Measurements from ENCODE around the gene SNRNP70. TPM values are rescaled to one million over a fixed set of nuclear protein-coding genes. Genes with fewer than 3 reads are reported as not detected.
"Not testable (repeated sequence)": the region's sequence is repeated elsewhere in the genome, so short reads cannot be mapped to it uniquely, and the experiment has no call there.

SNRNP70 gene
- total RNA-seq, 1 experiment from 2014 or later = 188 TPM

DNA sequence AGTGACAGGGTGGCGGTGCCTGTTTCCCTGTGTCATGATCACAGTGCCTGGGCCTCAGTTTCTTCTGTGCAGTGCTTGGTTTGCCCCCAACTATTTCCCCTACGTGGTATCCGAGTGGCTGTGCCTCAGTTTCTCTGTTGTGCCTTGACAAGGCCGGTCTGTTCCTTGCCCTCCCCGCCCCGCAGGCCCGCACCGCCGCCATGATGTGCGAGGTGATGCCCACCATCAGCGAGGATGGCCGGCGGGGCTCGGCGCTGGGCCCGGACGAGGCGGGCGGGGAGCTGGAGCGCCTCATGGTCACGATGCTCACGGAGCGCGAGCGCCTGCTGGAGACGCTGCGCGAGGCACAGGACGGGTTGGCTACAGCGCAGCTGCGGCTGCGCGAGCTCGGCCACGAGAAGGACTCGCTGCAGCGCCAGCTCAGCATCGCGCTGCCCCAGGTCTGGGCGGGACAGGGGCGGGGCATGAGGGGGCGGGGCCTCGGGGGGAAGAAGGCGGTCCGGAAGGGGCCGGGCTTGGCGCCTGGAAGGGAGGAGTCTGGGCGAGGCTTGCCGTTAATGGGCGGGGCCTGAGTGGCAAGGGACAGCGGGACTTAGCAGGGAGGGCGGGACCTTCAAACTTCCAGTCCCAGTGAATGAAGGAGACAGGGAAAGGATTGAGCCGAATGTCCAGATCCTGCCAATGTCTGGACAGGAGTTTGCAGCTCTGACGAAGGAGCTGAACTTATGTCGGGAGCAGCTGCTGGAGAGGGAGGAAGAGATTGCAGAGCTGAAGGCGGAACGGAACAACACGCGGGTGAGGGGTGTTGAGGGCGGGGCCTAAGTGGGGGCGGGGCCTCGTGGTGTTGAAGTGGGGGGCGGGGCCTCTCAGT lies 42.7 kb downstream of the SNRNP70 start:
- no peak overlapping the region for H3K27ac ChIP-seq
- no peaks in the 10 kb centered on the region for H3K36me3 ChIP-seq
- H3K9me3 ChIP-seq (replicated peaks) = no peaks in the 10 kb centered on the region

DNA sequence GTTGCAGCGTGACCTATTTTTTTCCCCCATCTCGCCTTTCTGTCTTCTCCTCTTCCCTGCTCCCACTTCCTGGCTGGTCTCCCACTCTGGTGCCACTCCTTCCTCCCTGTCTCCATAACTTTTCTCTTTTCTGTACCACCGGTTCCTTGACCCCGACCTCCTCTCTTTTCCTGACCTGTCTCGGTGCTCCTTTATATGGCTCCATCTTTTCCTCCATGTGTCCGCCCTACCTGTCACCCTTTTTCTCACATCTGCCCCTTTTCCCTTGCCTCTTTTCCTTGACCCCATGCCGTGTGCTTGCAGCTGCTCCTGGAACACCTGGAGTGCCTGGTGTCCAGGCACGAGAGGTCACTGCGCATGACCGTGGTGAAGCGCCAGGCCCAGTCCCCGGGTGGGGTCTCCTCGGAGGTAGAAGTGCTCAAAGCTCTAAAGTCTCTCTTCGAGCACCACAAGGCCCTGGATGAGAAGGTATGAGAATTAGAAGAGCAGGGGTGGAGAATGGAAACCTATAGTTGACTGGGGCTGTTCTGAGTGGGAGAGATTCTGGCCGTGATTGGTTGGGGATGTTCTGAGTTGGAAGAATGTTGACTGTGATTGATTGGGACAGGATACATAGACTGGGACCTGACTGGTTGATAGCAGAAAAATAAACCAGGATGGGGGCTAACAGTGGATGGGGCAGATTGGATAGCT lies 43.4 kb downstream of the SNRNP70 start:
- Histone ChIP-seq H3K27ac (no peak overlapping the region), H3K36me3 (no peaks in the 10 kb centered on the region), H3K9me3 (replicated peaks) (no peaks in the 10 kb centered on the region), H3K4me1 (replicated peaks) (peaks cover 8% of the 10 kb centered on the region), H3K4me3 (peak overlapping the region; percentile 31), H3K27me3 (replicated peaks) (no peaks in the 10 kb centered on the region; the same call in 1 of the 2 replicates)
- DNase-seq (ENCODE audit: low read depth in 1 of 2, low spot score in 2 of 2) = no peak

More for the DNA sequence above, 42.7 kb downstream of the SNRNP70 start:
- H3K4me3 ChIP-seq = peak overlapping the region; percentile 31
- peaks cover 8% of the 10 kb centered on the region for H3K4me1 ChIP-seq (replicated peaks)
- no peaks in the 10 kb centered on the region; the same call in 1 of the 2 replicates for H3K27me3 ChIP-seq (replicated peaks)
- peak; percentile 92 to 98 for DNase-seq (ENCODE audit: low read depth in 1 of 2, low spot score in 2 of 2)

DNA sequence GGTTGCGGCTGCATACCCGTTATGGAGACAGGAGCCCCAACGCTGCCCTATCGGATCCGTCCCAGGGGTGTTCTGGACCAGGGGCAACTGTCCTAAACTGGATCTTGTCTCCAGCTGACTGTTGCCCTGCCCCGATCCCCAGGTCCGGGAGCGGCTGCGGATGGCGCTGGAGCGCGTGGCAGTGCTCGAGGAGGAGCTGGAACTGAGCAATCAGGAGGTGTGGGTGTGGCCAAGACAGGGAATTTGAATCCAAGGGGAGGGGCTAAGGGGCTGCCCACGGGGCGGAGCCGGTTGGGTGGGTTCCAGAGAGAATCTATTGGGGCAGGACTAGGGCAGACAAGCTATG lies 44.0 kb downstream of the SNRNP70 start:
- Histone ChIP-seq H3K27ac (no peak overlapping the region), H3K4me1 (replicated peaks) (peaks cover 8% of the 10 kb centered on the region), H3K27me3 (replicated peaks) (no peaks in the 10 kb centered on the region; the same call in 1 of the 2 replicates), H3K36me3 (no peaks in the 10 kb centered on the region), H3K9me3 (replicated peaks) (no peaks in the 10 kb centered on the region), H3K4me3 (no peak overlapping the region)
- no peak for DNase-seq (ENCODE audit: low read depth in 1 of 2, low spot score in 2 of 2)

DNA sequence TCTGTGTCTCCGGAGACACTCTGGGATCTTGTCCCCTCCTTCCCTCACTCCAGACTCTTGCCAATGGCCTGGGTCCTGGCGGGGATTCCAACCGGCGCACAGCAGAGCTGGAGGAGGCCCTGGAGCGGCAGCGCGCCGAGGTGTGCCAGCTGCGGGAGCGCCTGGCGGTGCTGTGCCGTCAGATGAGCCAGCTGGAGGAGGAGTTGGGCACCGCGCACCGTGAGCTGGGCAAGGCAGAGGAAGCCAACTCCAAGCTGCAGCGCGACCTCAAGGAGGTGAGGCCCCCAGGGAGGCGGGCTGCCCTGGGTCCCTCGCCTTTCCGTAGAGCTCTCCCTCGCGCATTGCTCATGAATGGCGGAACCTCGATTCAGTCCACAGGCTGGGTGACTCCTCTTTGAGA lies 45.1 kb downstream of the SNRNP70 start:
- Histone ChIP-seq H3K9me3 (replicated peaks) (no peaks in the 10 kb centered on the region), H3K27me3 (replicated peaks) (no peaks in the 10 kb centered on the region), H3K4me1 (replicated peaks) (peaks cover 8% of the 10 kb centered on the region), H3K36me3 (no peaks in the 10 kb centered on the region), H3K4me3 (no peak overlapping the region), H3K27ac (no peak overlapping the region)
- no peak for DNase-seq (ENCODE audit: low read depth in 1 of 2, low spot score in 2 of 2)

DNA sequence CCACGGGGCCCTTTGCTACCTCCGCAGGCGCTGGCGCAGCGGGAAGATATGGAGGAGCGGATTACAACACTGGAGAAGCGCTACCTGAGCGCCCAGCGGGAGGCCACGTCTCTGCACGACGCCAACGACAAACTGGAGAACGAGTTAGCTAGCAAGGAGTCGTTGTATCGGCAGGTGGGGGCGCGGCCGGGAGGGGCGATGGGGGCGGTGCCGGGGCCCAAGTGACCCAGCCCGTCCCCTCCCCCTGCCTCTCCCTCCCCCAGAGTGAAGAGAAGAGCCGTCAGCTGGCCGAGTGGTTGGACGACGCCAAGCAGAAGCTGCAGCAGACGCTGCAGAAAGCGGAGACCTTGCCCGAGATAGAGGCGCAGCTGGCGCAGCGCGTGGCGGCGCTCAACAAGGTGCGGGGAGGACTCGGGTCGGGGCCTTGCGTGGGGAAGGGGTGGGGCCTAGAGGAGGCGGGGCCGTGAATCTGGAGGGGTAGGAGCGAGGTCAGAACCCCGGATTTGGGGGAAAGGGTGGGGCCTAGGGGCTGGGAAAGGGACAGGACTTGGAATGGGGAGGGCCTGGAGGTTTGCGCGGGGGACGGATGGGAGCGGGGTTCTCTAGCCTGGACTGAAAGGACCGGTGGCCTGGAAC lies 47.8 kb downstream of the SNRNP70 start:
- Histone ChIP-seq H3K36me3 (no peaks in the 10 kb centered on the region), H3K4me3 (no peak overlapping the region), H3K27me3 (replicated peaks) (no peaks in the 10 kb centered on the region), H3K27ac (no peak overlapping the region), H3K4me1 (replicated peaks) (peaks cover 4% of the 10 kb centered on the region), H3K9me3 (replicated peaks) (no peaks in the 10 kb centered on the region)
- DNase-seq (ENCODE audit: low read depth in 1 of 2, low spot score in 2 of 2) = no peak

DNA sequence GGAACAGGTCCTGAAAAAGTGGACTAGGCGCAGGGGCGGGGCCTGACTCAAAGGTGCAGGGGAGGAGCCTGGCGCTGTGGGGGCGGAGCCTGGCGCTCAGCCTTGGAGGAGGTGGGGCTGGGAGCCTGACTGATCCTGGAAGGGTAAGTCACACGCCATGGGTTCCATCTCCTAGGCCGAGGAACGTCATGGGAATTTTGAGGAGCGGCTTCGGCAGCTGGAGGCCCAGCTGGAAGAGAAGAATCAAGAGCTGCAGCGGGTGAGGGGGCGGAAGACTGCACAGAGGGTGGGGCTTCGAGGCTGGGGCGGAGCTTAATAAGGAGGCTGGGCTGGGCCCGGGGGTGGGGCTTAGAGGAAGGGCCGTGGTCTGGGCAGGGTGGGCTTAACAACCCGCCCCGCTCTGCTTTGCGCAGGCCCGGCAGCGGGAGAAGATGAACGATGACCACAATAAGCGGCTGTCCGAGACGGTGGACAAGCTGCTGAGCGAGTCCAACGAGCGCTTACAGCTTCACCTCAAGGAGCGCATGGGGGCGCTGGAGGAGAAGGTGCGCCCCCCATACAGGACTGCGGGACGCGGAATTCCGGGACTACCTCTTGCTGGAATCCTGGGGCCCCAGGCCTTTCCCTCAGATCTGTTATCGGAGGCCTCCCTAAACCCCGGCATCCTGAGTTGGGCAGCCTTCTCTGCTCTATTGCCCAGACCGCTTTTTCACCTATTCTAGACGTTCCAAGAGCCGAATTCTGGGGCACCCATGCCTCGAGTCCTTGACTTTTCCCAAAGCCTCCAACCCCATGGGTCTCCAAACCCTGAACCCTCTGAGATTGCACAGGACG lies 48.6 kb downstream of the SNRNP70 start:
- Histone ChIP-seq H3K9me3 (replicated peaks) (no peaks in the 10 kb centered on the region), H3K4me3 (no peak overlapping the region), H3K27me3 (replicated peaks) (no peaks in the 10 kb centered on the region), H3K27ac (no peak overlapping the region), H3K36me3 (no peaks in the 10 kb centered on the region), H3K4me1 (replicated peaks) (peaks cover under 1% of the 10 kb centered on the region; the same call in 1 of the 2 replicates)
- DNase-seq (ENCODE audit: low read depth in 1 of 2, low spot score in 2 of 2) = no peak

DNA sequence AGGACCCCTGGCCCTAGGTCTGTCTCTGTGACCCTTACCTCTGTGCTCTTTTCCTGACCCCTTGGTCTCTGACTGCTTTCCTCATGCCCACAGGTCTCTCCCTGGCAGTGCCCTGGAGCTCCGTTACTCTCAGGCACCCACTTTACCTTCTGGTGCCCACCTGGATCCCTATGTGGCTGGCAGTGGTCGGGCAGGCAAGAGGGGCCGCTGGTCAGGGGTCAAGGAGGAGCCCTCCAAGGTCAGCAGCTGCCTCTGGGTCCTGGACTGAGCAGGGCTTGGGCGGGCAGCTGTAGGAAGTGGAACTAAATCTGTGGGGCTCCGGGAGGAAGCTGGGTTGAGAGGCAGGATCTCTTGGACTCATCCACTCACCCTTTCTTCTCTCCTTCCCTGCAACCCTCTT lies 50.4 kb downstream of the SNRNP70 start:
- Histone ChIP-seq H3K9me3 (replicated peaks) (no peaks in the 10 kb centered on the region), H3K4me1 (replicated peaks) (no peaks in the 10 kb centered on the region), H3K27me3 (replicated peaks) (no peaks in the 10 kb centered on the region), H3K4me3 (no peak overlapping the region), H3K27ac (no peak overlapping the region), H3K36me3 (no peaks in the 10 kb centered on the region)
- no peak for DNase-seq (ENCODE audit: low read depth in 1 of 2, low spot score in 2 of 2)

DNA sequence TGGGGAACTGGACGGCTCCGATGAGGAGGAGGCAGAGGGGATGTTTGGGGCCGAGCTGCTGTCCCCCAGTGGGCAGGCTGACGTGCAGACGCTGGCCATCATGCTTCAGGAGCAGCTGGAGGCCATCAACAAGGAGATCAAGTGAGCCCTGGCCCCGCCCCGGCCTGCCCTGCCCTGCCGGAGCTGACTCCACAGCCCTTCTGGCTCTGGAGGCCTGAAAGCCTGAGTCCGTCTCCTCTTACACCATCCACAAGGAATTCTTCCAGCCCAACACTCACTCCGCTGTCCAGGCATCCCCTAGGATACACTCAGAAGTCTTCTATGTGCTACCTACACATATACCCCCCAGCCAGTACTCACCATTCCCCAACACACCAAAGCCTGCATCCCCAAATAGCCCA lies 51.5 kb downstream of the SNRNP70 start:
- no peak for DNase-seq (ENCODE audit: low read depth in 1 of 2, low spot score in 2 of 2)
- Histone ChIP-seq H3K9me3 (replicated peaks) (no peaks in the 10 kb centered on the region), H3K27me3 (replicated peaks) (no peaks in the 10 kb centered on the region), H3K27ac (no peak overlapping the region), H3K4me1 (replicated peaks) (no peaks in the 10 kb centered on the region), H3K4me3 (no peak overlapping the region), H3K36me3 (no peaks in the 10 kb centered on the region)

DNA sequence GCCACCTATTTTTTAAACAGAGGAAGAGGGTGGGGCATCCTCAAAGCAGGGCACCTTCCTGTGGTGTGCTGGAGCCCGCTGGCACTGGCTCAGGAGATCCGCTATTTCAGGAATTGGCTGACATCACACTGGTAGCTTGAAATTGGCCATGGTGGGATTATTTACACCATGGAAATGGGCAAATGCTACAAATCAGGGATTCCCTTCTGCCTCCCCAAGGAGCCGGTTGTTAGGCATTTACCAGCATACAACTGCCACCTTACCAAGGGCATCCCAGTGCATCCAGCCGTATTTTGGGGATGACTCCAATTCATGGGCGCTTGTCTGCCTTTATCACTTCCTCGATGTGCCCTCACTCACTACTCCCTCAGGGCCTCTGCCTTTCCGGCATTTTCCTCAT lies 55.7 kb downstream of the SNRNP70 start:
- Histone ChIP-seq H3K4me1 (replicated peaks) (peaks cover 12% of the 10 kb centered on the region), H3K36me3 (no peaks in the 10 kb centered on the region), H3K4me3 (no peak overlapping the region), H3K9me3 (replicated peaks) (no peaks in the 10 kb centered on the region), H3K27me3 (replicated peaks) (no peaks in the 10 kb centered on the region), H3K27ac (no peak overlapping the region)
- no peak for DNase-seq (ENCODE audit: low read depth in 1 of 2, low spot score in 2 of 2)

DNA sequence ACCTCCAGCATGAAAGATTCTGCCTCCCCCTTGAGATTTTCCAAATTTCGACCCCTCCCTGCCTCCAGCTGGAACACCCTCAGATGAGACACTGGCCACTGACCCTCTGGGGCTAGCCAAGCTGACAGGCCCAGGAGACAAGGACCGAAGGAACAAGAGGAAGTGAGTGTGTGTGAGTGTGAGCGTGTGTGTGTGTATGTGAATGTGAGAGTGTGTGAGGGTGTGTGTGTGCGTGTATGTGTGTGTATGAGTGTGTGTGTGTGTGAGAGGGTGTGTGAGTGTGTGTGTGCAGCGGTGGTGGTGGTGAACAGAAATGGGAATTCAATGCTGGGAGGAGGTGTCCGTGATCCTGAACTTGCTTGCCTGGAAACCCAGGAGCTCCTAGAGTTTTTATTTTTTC lies 56.1 kb downstream of the SNRNP70 start:
- Histone ChIP-seq H3K4me3 (no peak overlapping the region), H3K9me3 (replicated peaks) (no peaks in the 10 kb centered on the region), H3K36me3 (no peaks in the 10 kb centered on the region), H3K4me1 (replicated peaks) (peaks cover 16% of the 10 kb centered on the region), H3K27me3 (replicated peaks) (no peaks in the 10 kb centered on the region), H3K27ac (no peak overlapping the region)
- DNase-seq (ENCODE audit: low read depth in 1 of 2, low spot score in 2 of 2) = no peak

DNA sequence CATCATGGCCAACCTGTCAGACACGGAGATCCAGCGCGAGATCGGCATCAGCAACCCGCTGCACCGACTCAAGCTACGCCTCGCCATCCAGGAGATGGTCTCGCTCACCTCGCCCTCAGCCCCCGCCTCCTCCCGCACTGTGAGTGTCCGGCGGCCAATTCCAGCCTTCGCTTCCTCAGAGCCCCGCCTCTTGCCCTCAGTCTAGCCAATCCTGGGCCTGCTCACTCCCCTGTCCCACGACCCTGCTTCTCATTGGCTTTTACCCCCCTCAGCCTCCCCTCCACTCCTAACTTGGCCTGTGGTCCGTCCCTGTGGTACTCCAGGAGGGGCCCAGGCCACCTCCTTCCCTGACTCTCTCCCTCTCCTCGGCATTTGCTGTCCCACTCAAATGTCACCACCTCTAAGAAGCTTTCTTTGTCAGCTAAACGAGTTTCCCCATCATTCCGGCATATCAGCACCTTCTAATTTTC lies 57.6 kb downstream of the SNRNP70 start:
- H3K27me3 ChIP-seq (replicated peaks) = no peaks in the 10 kb centered on the region
- H3K27ac ChIP-seq = no peak overlapping the region
- no peaks in the 10 kb centered on the region for H3K9me3 ChIP-seq (replicated peaks)
- H3K36me3 ChIP-seq = no peaks in the 10 kb centered on the region
- peak; percentile 83 to 95 for DNase-seq (ENCODE audit: low read depth in 1 of 2, low spot score in 2 of 2)
- H3K4me1 ChIP-seq (replicated peaks) = peaks cover 24% of the 10 kb centered on the region
- H3K4me3 ChIP-seq = peak overlapping the region; percentile 43

DNA sequence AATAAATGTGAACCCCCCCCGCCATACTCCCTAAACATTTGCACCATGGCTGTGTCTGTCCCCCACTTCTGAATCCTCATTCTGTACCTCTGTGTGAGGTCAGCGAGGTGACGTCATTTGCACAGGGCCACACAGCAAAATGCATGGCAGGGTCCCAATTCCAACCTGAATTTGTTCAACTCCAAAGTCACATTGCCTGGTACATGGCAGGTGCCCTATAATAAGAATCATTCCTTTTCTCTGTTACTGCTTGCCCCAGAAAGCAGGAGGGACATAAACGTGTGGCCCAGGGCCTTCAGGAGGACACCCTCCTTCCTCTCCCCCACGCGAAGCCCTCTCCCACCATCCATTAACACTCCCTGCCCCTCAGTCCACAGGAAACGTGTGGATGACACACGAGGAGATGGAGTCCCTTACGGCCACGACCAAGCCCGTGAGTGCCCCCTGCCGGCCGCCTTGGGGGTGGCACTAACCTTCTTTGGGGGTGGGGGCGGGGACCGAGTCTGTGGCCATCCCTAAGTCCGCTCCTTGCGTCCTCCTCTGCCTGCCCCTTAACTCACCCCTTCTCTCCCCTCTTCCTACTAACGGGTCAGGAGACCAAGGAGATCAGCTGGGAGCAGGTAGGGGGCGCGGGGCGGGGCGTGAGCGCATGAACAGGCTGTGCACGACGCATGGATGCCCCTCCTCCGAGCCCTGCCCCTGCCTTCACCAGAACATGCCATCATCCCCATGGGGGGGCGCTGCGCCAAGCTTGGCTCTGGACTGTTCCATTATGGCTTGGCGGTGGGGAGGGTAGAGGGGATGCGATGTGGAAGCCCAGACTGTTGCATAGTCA lies 60.5 kb downstream of the SNRNP70 start:
- H3K4me1 ChIP-seq (replicated peaks) = peaks cover 43% of the 10 kb centered on the region
- H3K4me3 ChIP-seq = no peak overlapping the region
- no peaks in the 10 kb centered on the region for H3K36me3 ChIP-seq
- H3K27me3 ChIP-seq (replicated peaks) = no peaks in the 10 kb centered on the region
- peak; percentile 66 to 72 for DNase-seq (ENCODE audit: low read depth in 1 of 2, low spot score in 2 of 2)
- no peaks in the 10 kb centered on the region for H3K9me3 ChIP-seq (replicated peaks)
- H3K27ac ChIP-seq = no peak overlapping the region

DNA sequence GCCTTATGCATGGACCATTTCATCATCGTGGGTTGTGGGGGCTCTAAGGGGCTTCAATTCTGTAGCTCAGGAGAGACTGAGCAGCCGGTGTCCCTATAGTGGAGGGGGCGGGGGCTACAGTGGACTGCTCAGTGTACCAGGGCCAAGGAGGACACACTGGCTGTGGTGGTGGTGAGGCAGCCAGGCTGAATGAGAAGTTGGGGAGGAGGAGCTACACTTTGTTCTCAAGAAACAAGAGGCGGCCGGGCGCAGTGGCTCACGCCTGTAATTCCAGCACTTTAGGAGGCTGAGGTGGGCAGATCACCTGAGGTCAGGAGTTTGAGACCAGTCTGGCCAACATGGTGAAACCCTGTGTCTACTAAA lies 61.1 kb downstream of the SNRNP70 start:
- not testable (repeated sequence) for DNase-seq (ENCODE audit: low read depth in 1 of 2, low spot score in 2 of 2); H3K27me3 ChIP-seq (replicated peaks); H3K27ac ChIP-seq; H3K9me3 ChIP-seq (replicated peaks); H3K36me3 ChIP-seq; H3K4me3 ChIP-seq
- peaks cover 45% of the 10 kb centered on the region for H3K4me1 ChIP-seq (replicated peaks)
